IMR-90 (cell line): Measurements from ENCODE around the gene CLASP1. TPM values are rescaled to one million over a fixed set of nuclear protein-coding genes. Genes with fewer than 3 reads are reported as not detected.

Experiments
- ATAC-seq: fragments of 200-7000 bp; cut with Tn5 transposase; 2 replicates; pipeline ENCODE4 v1.9.1; 2020; ENCODE audit warnings: low read depth, mild to moderate bottlenecking, moderate library complexity
- BruUV-seq: library from RNA; stranded (reverse); fragments of 400-500 nt; replicated peaks from 2 replicates; lab custom pipeline; 2021; lab: Mats Ljungman, UMichigan
- CTCF ChIA-PET: fragments of 300-600 bp; formaldehyde crosslinking; extraction: SDS; loops from one replicate; lab custom pipeline; 2021; ENCODE audit warnings: antibody characterized with exemption; lab: Yijun Ruan, JAX
- POLR2A ChIA-PET: fragments of 300-600 bp; sonication (Branson Sonifier 250); formaldehyde crosslinking; loops from one replicate; lab custom pipeline; 2022; ENCODE audit warnings: antibody characterized with exemption; ENCODE audit not compliant: unreplicated experiment; lab: Charles Lee
- DNase-seq: peaks from one replicate; pipeline ENCODE4 v3.0.0; 2013
- H2AFZ ChIP-seq: replicated peaks from 2 replicates; pipeline ENCODE3; 2013; ENCODE audit warnings: low read length, mild to moderate bottlenecking; ENCODE audit not compliant: poor library complexity
- H2AK5ac ChIP-seq: 2 replicates; pipeline ENCODE4 v1.6.1; 2013; ENCODE audit warnings: low read depth, low read length, inconsistent platforms
- H2AK9ac ChIP-seq: replicated peaks from 2 replicates; pipeline ENCODE3; 2013; ENCODE audit warnings: mild to moderate bottlenecking, low read depth, low read length, moderate library complexity; ENCODE audit not compliant: poor library complexity
- H2BK120ac ChIP-seq: 2 replicates; pipeline ENCODE4 v1.6.1; 2013; ENCODE audit warnings: low read depth, low read length, inconsistent platforms
- H2BK15ac ChIP-seq: 3 replicates; pipeline ENCODE4 v1.6.1; 2013; ENCODE audit warnings: low read depth, low read length, inconsistent platforms
- H2BK20ac ChIP-seq: 2 replicates; pipeline ENCODE4 v1.6.1; 2013; ENCODE audit warnings: low read depth, mild to moderate bottlenecking, inconsistent platforms, low read length, moderate library complexity
- H2BK5ac ChIP-seq: 2 replicates; pipeline ENCODE4 v1.6.1; 2013; ENCODE audit warnings: mild to moderate bottlenecking, low read depth, low read length, inconsistent platforms; ENCODE audit not compliant: poor library complexity, severe bottlenecking
- H3K14ac ChIP-seq: replicated peaks from 2 replicates; pipeline ENCODE4 v1.6.1; 2013; ENCODE audit warnings: low read depth, low read length, inconsistent platforms
- H3K18ac ChIP-seq: 2 replicates; pipeline ENCODE4 v1.6.1; 2013; ENCODE audit warnings: low read depth, low read length, control low read depth
- H3K23ac ChIP-seq: 2 replicates; pipeline ENCODE4 v1.6.1; 2013; ENCODE audit warnings: low read depth, low read length, inconsistent platforms
- H3K27ac ChIP-seq: 2 replicates; pipeline ENCODE4 v1.5.1; 2013; ENCODE audit warnings: mild to moderate bottlenecking, control low read depth, low read length; ENCODE audit not compliant: insufficient read depth
- H3K27me3 ChIP-seq: 2 replicates; pipeline ENCODE4 v1.6.1; 2013; ENCODE audit warnings: low read length; ENCODE audit not compliant: control insufficient read depth, insufficient read depth
- H3K36me3 ChIP-seq: 2 replicates; pipeline ENCODE4 v1.6.1; 2013; ENCODE audit warnings: low read length, mixed read lengths; ENCODE audit not compliant: control insufficient read depth, insufficient read depth
- H3K4ac ChIP-seq: 2 replicates; pipeline ENCODE4 v1.6.1; 2013; ENCODE audit warnings: low read depth, low read length, inconsistent platforms
- H3K4me1 ChIP-seq: 2 replicates; pipeline ENCODE4 v1.6.1; 2013; ENCODE audit warnings: low read length, mixed read lengths; ENCODE audit not compliant: control insufficient read depth, insufficient read depth
- H3K4me2 ChIP-seq: 2 replicates; pipeline ENCODE4 v1.6.1; 2013; ENCODE audit warnings: low read depth, mild to moderate bottlenecking, control low read depth, low read length, moderate library complexity
- H3K4me3 ChIP-seq: 2 replicates; pipeline ENCODE4 v1.5.1; 2013; ENCODE audit warnings: low read depth, mild to moderate bottlenecking, control low read depth, low read length, moderate library complexity; ENCODE audit not compliant: insufficient read depth
- H3K56ac ChIP-seq: 2 replicates; pipeline ENCODE4 v1.6.1; 2013; ENCODE audit warnings: low read length, inconsistent platforms; ENCODE audit not compliant: insufficient read depth; ENCODE audit errors: extremely low read depth
- H3K79me1 ChIP-seq, 2 experiments: 2 replicates each; pipeline ENCODE4 v1.6.1; 2013; ENCODE audit warnings: low read length in 2 of 2, inconsistent platforms in 1 of 2, low read depth in 1 of 2
- H3K9ac ChIP-seq: 2 replicates; pipeline ENCODE4 v1.6.1; 2013; ENCODE audit warnings: low read depth, low read length, control low read depth
- H3K9me1 ChIP-seq: 2 replicates; pipeline ENCODE4 v1.6.1; 2013; ENCODE audit warnings: low read length, inconsistent platforms; ENCODE audit not compliant: insufficient read depth
- H3K9me3 ChIP-seq: 2 replicates; pipeline ENCODE4 v1.6.1; 2013; ENCODE audit warnings: low read length; ENCODE audit not compliant: control insufficient read depth, insufficient read depth
- H4K20me1 ChIP-seq: 2 replicates; pipeline ENCODE4 v1.6.1; 2013; ENCODE audit warnings: low read length, inconsistent platforms; ENCODE audit not compliant: insufficient read depth
- H4K5ac ChIP-seq: 2 replicates; pipeline ENCODE4 v1.6.1; 2013; ENCODE audit warnings: mild to moderate bottlenecking, low read depth, low read length, control low read depth
- H4K8ac ChIP-seq, 2 experiments: 2 replicates each; pipeline ENCODE4 v1.6.1; 2013; ENCODE audit warnings: low read depth in 2 of 2, low read length in 2 of 2, control low read depth in 1 of 2, inconsistent platforms in 1 of 2
- H4K91ac ChIP-seq: 2 replicates; pipeline ENCODE4 v1.6.1; 2013; ENCODE audit warnings: low read depth, low read length, inconsistent platforms; ENCODE audit not compliant: insufficient read depth
- MAFK ChIP-seq: IDR thresholded peaks from 2 replicates; pipeline ENCODE4 v1.6.1; 2012; ENCODE audit warnings: low read depth, low read length, improper control_type of control experiment
- USF2 ChIP-seq: fragments of 150-350 bp; IDR thresholded peaks from 2 replicates; pipeline ENCODE4 v1.6.1; 2017; ENCODE audit warnings: mild to moderate bottlenecking, antibody characterized with exemption, low read length, low read depth
- WGBS, 2 experiments: methylation state at CpG; one replicate each; pipeline versions ENCODE4 v1.1.5 to v1.1.7; 2013; ENCODE audit warnings: missing lambda C conversion rate in 2 of 2; ENCODE audit not compliant: insufficient read length in 1 of 2; ENCODE audit errors: extremely low coverage in 2 of 2; 5-methylcytosine and 5-hydroxymethylcytosine counted together
- dilution Hi-C: fragments of 300-500 bp; cut with HindIII; formaldehyde crosslinking; loops from one replicate; pipeline ENCODE4 v1.14.3; 2018; ENCODE audit warnings: low sequenced_read_pairs; ENCODE audit not compliant: unreplicated experiment
- in situ Hi-C: fragments of 300-500 bp; cut with MboI; formaldehyde crosslinking; loops from 3 replicates; pipeline ENCODE4 v1.14.3; 2019; ENCODE audit warnings: low sequenced_read_pairs, inconsistent platforms, mixed read lengths
- intact Hi-C: fragments of 100-400 bp; cut with micrococcal nuclease; formaldehyde crosslinking; loops from 2 replicates; pipeline ENCODE4 v1.10.0; 2022
- polyA plus RNA-seq, 3 experiments: library from polyadenylated mRNA; depleted of rRNA; stranded (reverse); fragments of >200 nt; gene quantifications; 2 replicates each; pipeline ENCODE4 v1.2.3, GENCODE V29; 2012; ENCODE audit warnings: low replicate concordance in 1 of 3
- total RNA-seq: library from RNA; depleted of rRNA; stranded (reverse); fragments of >200 nt; gene quantifications from 2 replicates; pipeline ENCODE4 v1.2.3, GENCODE V29; 2012

The CLASP1 gene
- total and polyA plus RNA-seq, 2 of the 4 experiments (the other 2 are of a cell fraction): 12.3 to 33.7 TPM

- dilution Hi-C loops: no loop called here
- CTCF ChIA-PET: no interaction called here
Observed at GRCh38 chr2:121307048-121307447, 342.2 kb downstream of the CLASP1 start.

More at GRCh38 chr2:121307048-121307447, 342.2 kb downstream of the CLASP1 start:
- no peak overlapping the region for H2AK9ac ChIP-seq
- no peak for TF ChIP-seq USF2
- peak; percentile 56 for TF ChIP-seq MAFK
- DNase-seq (no peak), ATAC-seq (no peak)
- H2BK5ac ChIP-seq: no peak overlapping the region
- H3K36me3 ChIP-seq: no peaks in the 10 kb centered on the region
- intact Hi-C loops (no loop called here), in situ Hi-C loops (no loop called here)
- no peak overlapping the region for H2BK20ac ChIP-seq
- H2BK120ac ChIP-seq: no peak overlapping the region
- no peaks in the 10 kb centered on the region for H3K9me1 ChIP-seq
- no peak overlapping the region for H3K56ac ChIP-seq
- no TSS peak for BruUV-seq
- no peak overlapping the region for H4K5ac ChIP-seq
- no peaks in the 10 kb centered on the region for H3K4me1 ChIP-seq
- H3K14ac ChIP-seq: no peak overlapping the region
- no peak overlapping the region for H3K18ac ChIP-seq
- no peaks in the 10 kb centered on the region for H3K79me1 ChIP-seq
- no peak overlapping the region for H3K4me2 ChIP-seq
- no peak overlapping the region for H4K8ac ChIP-seq
- no peak overlapping the region for H2AFZ ChIP-seq
- no peak overlapping the region for H4K91ac ChIP-seq
- H3K23ac ChIP-seq: no peak overlapping the region
- no peaks in the 10 kb centered on the region for H3K9me3 ChIP-seq
- H3K4ac ChIP-seq: no peak overlapping the region
- H2BK15ac ChIP-seq: no peak overlapping the region
- no peak overlapping the region for H3K4me3 ChIP-seq
- H3K27ac ChIP-seq: no peak overlapping the region
- POLR2A ChIA-PET: no interaction called here
- H4K20me1 ChIP-seq: no peaks in the 10 kb centered on the region
- no peak overlapping the region for H2AK5ac ChIP-seq
- peaks cover 15% of the 10 kb centered on the region for H3K27me3 ChIP-seq
- no CpG with 5 or more reads among the region's 2 CpGs for WGBS, 2 experiments
- H3K9ac ChIP-seq: no peak overlapping the region
